Tibial nerve (tissue), 4 donors: ENCODE results near the gene CTNND1.
"Not testable (repeated sequence)": the region's sequence is repeated elsewhere in the genome, so short reads cannot be mapped to it uniquely, and the experiment has no call there.

Experiments
- EP300 ChIP-seq, 2 donors: sonication (generic); formaldehyde crosslinking; IDR thresholded peaks; one replicate each; pipeline ENCODE4 v1.6.1; 2017; ENCODE audit warnings: antibody characterized with exemption in 2 of 2, mild to moderate bottlenecking in 1 of 2
- POLR2A ChIP-seq, 2 donors: fragments of 450-650 bp; IDR thresholded peaks; one replicate each; pipeline ENCODE4 v1.6.1; 2017; ENCODE audit warnings: antibody characterized with exemption in 2 of 2, mild to moderate bottlenecking in 2 of 2, moderate library complexity in 2 of 2
- TF ChIP-seq, protein P1 (sequence below), 5 experiments: fragments of 200-600 bp in 3 of 5; fragments of 450-650 bp in 2 of 5; sonication (generic) in 3 of 5; IDR thresholded peaks; one replicate each; pipeline ENCODE4 v1.5.1; 2016 to 2019; ENCODE audit warnings: antibody characterized with exemption in 5 of 5, mild to moderate bottlenecking in 3 of 5, moderate library complexity in 2 of 5

DNA sequence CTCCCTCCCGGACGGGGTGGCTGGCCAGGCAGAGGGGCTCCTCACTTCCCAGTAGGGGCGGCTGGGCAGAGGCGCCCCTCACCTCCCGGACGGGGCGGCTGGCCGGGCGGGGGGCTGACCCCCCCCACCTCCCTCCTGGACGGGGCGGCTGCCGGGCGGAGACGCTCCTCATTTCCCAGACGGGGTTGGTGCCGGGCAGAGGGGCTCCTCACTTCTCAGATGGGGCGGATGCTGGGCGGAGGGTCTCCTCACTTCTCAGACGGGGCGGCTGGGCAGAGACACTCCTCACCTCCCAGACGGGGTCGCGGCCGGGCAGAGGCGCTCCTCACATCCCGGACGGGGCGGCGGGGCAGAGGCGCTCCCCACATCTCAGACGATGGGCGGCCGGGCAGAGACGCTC is 44.9 kb upstream of the CTNND1 start:
- TF ChIP-seq, protein P1, sequence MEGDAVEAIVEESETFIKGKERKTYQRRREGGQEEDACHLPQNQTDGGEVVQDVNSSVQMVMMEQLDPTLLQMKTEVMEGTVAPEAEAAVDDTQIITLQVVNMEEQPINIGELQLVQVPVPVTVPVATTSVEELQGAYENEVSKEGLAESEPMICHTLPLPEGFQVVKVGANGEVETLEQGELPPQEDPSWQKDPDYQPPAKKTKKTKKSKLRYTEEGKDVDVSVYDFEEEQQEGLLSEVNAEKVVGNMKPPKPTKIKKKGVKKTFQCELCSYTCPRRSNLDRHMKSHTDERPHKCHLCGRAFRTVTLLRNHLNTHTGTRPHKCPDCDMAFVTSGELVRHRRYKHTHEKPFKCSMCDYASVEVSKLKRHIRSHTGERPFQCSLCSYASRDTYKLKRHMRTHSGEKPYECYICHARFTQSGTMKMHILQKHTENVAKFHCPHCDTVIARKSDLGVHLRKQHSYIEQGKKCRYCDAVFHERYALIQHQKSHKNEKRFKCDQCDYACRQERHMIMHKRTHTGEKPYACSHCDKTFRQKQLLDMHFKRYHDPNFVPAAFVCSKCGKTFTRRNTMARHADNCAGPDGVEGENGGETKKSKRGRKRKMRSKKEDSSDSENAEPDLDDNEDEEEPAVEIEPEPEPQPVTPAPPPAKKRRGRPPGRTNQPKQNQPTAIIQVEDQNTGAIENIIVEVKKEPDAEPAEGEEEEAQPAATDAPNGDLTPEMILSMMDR (IDR thresholded peaks at IDR 0.05): not testable (repeated sequence)
- not testable (repeated sequence) for TF ChIP-seq EP300, POLR2A (IDR thresholded peaks at IDR 0.05)
